SIG-M5 treated with dmso at 0.1 percent for 504 hours (cell line): ENCODE measurements around the gene ZNF286A.
"Not testable (repeated sequence)": the region's sequence is repeated elsewhere in the genome, so short reads cannot be mapped to it uniquely, and the experiment has no call there.

Source experiments
- DNase-seq: peaks from one replicate; lab custom pipeline; 2025; ENCODE audit not compliant: unreplicated experiment; lab: John Stamatoyannopoulos, UW

The ZNF286A gene

GRCh38 chr17:15698967-15699366 is 585 bp upstream of the ZNF286A start:
- DNase-seq: not testable (repeated sequence)

- DNase-seq: not testable (repeated sequence)
Measured at GRCh38 chr17:15699937-15700336, 385 bp downstream of the ZNF286A start.

- DNase-seq: not testable (repeated sequence)
Measured at GRCh38 chr17:15704239-15704638, 4.7 kb downstream of the ZNF286A start.

- not testable (repeated sequence) for DNase-seq
Measured at GRCh38 chr17:15704813-15705212, 5.3 kb downstream of the ZNF286A start.

GRCh38 chr17:15708879-15709278 is 9.3 kb downstream of the ZNF286A start:
- not testable (repeated sequence) for DNase-seq

GRCh38 chr17:15716601-15717563 is 17.3 kb downstream of the ZNF286A start:
- not testable (repeated sequence) for DNase-seq

GRCh38 chr17:15730535-15730934 is 31.0 kb downstream of the ZNF286A start:
- not testable (repeated sequence) for DNase-seq

- DNase-seq: not testable (repeated sequence)
Measured at GRCh38 chr17:15731900-15732299, 32.3 kb downstream of the ZNF286A start, which contains the start of gene TBC1D26. TBC1D26 (plus strand) TSS chr17:15732283; CDS start chr17:15735349, 3,066 bp downstream.

GRCh38 chr17:15733174-15733789 is 33.7 kb downstream of the ZNF286A start:
- DNase-seq: not testable (repeated sequence)

- not testable (repeated sequence) for DNase-seq
Measured at GRCh38 chr17:15736578-15736977, 37.0 kb downstream of the ZNF286A start.

GRCh38 chr17:15738066-15738465 is 38.5 kb downstream of the ZNF286A start:
- DNase-seq: no peak

- DNase-seq: not testable (repeated sequence)
Measured at GRCh38 chr17:15739259-15739658, 39.7 kb downstream of the ZNF286A start.

GRCh38 chr17:15740041-15740440 is 40.5 kb downstream of the ZNF286A start:
- not testable (repeated sequence) for DNase-seq

- DNase-seq: no peak
Measured at GRCh38 chr17:15740570-15741120, 41.1 kb downstream of the ZNF286A start.

GRCh38 chr17:15741624-15742023 is 42.1 kb downstream of the ZNF286A start:
- no peak for DNase-seq

GRCh38 chr17:15742051-15742795 is 42.7 kb downstream of the ZNF286A start:
- DNase-seq: no peak

GRCh38 chr17:15742921-15743320 is 43.4 kb downstream of the ZNF286A start:
- no peak for DNase-seq

- no peak for DNase-seq
Measured at GRCh38 chr17:15744074-15744676, 44.6 kb downstream of the ZNF286A start.

- no peak for DNase-seq
Measured at GRCh38 chr17:15744885-15745284, 45.3 kb downstream of the ZNF286A start.

GRCh38 chr17:15749403-15749802 is 49.9 kb downstream of the ZNF286A start:
- not testable (repeated sequence) for DNase-seq
